AG09309 (cell line): ENCODE measurements around the gene OR52E2.

Experiments
- DNase-seq: peaks from one replicate; pipeline ENCODE4 v3.0.0-alpha.2; 2010; ENCODE audit warnings: low read depth
- H3K4me3 ChIP-seq: 2 replicates; pipeline ENCODE4 v1.5.1; 2011; ENCODE audit warnings: mild to moderate bottlenecking, low read depth, low read length, moderate library complexity; ENCODE audit not compliant: control insufficient read depth
- CTCF ChIP-seq: IDR thresholded peaks from 2 replicates; pipeline ENCODE4 v1.5.1; 2011; ENCODE audit warnings: mild to moderate bottlenecking, low read depth, low read length, inconsistent platforms; ENCODE audit not compliant: insufficient read depth, control insufficient read depth; ENCODE audit errors: missing control alignments

OR52E2 gene

DNA sequence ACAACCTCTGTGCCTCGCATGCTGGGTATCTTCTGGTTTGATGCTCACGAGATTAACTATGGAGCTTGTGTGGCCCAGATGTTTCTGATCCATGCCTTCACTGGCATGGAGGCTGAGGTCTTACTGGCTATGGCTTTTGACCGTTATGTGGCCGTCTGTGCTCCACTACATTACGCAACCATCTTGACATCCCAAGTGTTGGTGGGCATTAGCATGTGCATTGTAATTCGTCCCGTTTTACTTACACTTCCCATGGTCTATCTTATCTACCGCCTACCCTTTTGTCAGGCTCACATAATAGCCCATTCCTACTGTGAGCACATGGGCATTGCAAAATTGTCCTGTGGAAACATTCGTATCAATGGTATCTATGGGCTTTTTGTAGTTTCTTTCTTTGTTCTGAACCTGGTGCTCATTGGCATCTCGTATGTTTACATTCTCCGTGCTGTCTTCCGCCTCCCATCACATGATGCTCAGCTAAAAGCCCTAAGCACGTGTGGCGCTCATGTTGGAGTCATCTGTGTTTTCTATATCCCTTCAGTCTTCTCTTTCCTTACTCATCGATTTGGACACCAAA lies 12.6 kb downstream of the OR52E2 start:
- H3K4me3 ChIP-seq: no peak overlapping the region
- no peak for DNase-seq
- no peak for TF ChIP-seq CTCF

DNA sequence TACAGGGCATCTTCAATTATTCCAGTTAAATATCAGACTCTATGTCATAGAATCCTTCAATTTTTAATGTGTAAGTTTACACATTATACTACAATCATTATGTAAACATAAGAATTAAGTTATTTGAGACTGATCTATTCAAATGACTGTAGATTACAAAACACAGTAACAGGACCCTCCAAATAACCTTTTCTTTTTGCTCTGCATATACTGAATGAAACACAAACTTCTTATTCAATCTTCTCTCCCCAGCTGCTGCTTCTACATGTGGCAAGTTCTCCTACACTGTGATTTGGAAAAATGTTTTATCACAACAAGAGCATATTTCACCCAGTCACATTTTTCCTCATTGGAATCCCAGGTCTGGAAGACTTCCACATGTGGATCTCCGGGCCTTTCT lies 13.2 kb downstream of the OR52E2 start, which contains the start of gene OR52J3:
OR52J3 (plus strand) TSS at position 301 of the 400 bp plus-strand sequence; CDS start at position 301, 0 bp downstream.
- H3K4me3 ChIP-seq: no peak within 1 kb of the TSS
- no peak for DNase-seq
- TF ChIP-seq CTCF: no peak

DNA sequence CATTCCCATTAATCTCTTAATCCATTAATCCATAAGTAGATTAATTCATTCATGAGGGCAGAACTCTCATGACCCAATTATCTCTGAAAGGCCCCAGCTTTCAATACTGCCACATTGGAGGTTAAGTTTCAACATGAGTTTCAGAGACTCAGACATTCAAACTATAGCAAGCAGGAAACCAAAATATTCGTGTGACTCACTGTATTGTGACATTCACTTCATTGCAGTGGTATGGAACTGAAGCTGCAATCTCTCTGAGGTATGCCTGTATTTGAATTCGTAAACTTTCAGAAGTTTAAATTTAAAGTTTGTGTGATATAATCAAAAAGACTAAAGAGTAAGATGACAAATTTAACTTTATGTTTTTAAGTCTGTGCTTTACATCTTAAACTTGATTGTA lies 16.0 kb downstream of the OR52E2 start:
- DNase-seq: no peak
- H3K4me3 ChIP-seq: no peak overlapping the region
- TF ChIP-seq CTCF: no peak

- no peak for TF ChIP-seq CTCF
- DNase-seq: no peak
- H3K4me3 ChIP-seq: no peak overlapping the region
These were observed 17.3 kb downstream of the OR52E2 start for GRCh38 chr11:5042091-5042490.

- no peak overlapping the region for H3K4me3 ChIP-seq
- TF ChIP-seq CTCF: no peak
- no peak for DNase-seq
These were observed 18.6 kb downstream of the OR52E2 start for GRCh38 chr11:5040876-5041275.

DNA sequence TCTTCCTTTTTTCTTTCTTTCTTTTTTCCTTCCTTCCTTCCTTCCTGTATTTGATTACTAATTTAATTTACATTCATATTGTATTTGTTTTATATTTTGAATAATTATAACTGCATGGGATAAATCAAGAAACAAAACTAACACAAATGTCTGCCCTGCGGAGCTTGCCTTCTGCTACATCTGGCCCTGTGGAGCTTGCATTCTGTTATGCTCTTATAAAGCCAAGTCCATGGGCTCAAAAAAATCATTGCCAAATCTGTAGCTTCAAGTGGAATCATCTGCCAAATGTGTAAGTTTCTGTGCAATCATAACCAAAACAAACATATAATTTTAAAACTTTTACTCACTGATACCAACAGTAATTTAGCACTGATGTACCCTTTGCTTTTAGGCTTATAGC lies 21.1 kb downstream of the OR52E2 start:
- DNase-seq: no peak
- TF ChIP-seq CTCF: no peak
- no peak overlapping the region for H3K4me3 ChIP-seq

- no peak for DNase-seq
- no peak for TF ChIP-seq CTCF
- H3K4me3 ChIP-seq: no peak overlapping the region
These were observed 21.5 kb downstream of the OR52E2 start for GRCh38 chr11:5037926-5038325.
